A549 (cell line): ENCODE data around the gene AFG1L. TPM values are rescaled to one million over a fixed set of nuclear protein-coding genes. Genes with fewer than 3 reads are reported as not detected.
"Not testable (repeated sequence)": the region's sequence is repeated elsewhere in the genome, so short reads cannot be mapped to it uniquely, and the experiment has no call there.

Experiments
- ATAC-seq, 2 experiments: fragments of 200-7000 bp in 1 of 2; fragments of >200 bp in 1 of 2; cut with Nextera tagmentation in 1 of 2; cut with Tn5 transposase in 1 of 2; 3 replicates each; pipeline versions ENCODE4 v1.8.0 to v1.9.1; 2018 to 2020; ENCODE audit warnings: mild to moderate bottlenecking in 1 of 2, moderate library complexity in 1 of 2
- CTCF ChIA-PET: fragments of 300-600 bp; sonication (Branson Sonifier 250); formaldehyde crosslinking; extraction: SDS; loops from one replicate; lab custom pipeline; 2021; ENCODE audit warnings: antibody characterized with exemption, inconsistent platforms; lab: Yijun Ruan, JAX
- POLR2A ChIA-PET: fragments of 350-600 bp; formaldehyde crosslinking; extraction: SDS; loops from one replicate; lab custom pipeline; 2021; ENCODE audit warnings: antibody characterized with exemption, inconsistent platforms; lab: Yijun Ruan, JAX
- DNase-seq, 2 experiments: peaks; one replicate each; pipeline versions ENCODE4 v3.0.0 to v3.0.0-alpha.2; 2011 to 2016; ENCODE audit warnings: low read depth in 1 of 2, low spot score in 1 of 2
- FAIRE-seq: peaks from 2 replicates; lab custom pipeline; 2011; peaks lifted over from hg19 to GRCh38; lab: Jason Lieb, UNC
- H3K27ac ChIP-seq, 2 experiments: fragments of >200 bp; sonication (Bioruptor Twin); formaldehyde crosslinking; 3 replicates each; pipeline ENCODE4 v1.5.1; 2016 to 2017
- H3K4me1 ChIP-seq: fragments of >200 bp; sonication (Bioruptor Twin); formaldehyde crosslinking; 3 replicates; pipeline ENCODE4 v1.6.1; 2016
- H3K4me2 ChIP-seq: fragments of >200 bp; sonication (Bioruptor Twin); formaldehyde crosslinking; 3 replicates; pipeline ENCODE4 v1.6.1; 2016
- H3K4me3 ChIP-seq: fragments of >200 bp; sonication (Bioruptor Twin); formaldehyde crosslinking; 3 replicates; pipeline ENCODE4 v1.5.1; 2016
- H3K9me3 ChIP-seq: fragments of >200 bp; sonication (Bioruptor Twin); formaldehyde crosslinking; 3 replicates; pipeline ENCODE4 v1.6.1; 2016
- BCL3 ChIP-seq: fragments of >200 bp; sonication (Bioruptor Twin); formaldehyde crosslinking; IDR thresholded peaks from 3 replicates; pipeline ENCODE4 v1.6.1; 2016
- CBX2 ChIP-seq: fragments of 200-600 bp; sonication (generic); IDR thresholded peaks from 2 replicates; pipeline ENCODE4 v1.6.1; 2016; ENCODE audit warnings: low read depth, mild to moderate bottlenecking, borderline replicate concordance
- CHD4 ChIP-seq: fragments of 200-600 bp; sonication (generic); IDR thresholded peaks from 2 replicates; pipeline ENCODE4 v1.6.1; 2016; ENCODE audit warnings: antibody characterized with exemption, mild to moderate bottlenecking, borderline replicate concordance
- FOSB ChIP-seq: fragments of 250-450 bp; sonication (Bioruptor Pico); IDR thresholded peaks from 2 replicates; pipeline ENCODE4 v1.5.0; 2020; ENCODE audit warnings: mild to moderate bottlenecking, moderate library complexity
- HDAC2 ChIP-seq: fragments of 200-600 bp; sonication (generic); IDR thresholded peaks from 2 replicates; pipeline ENCODE4 v1.6.1; 2016
- HEYL ChIP-seq: fragments of 250-450 bp; sonication (Bioruptor Pico); IDR thresholded peaks from 2 replicates; pipeline ENCODE4 v1.8.0; 2021; ENCODE audit warnings: mild to moderate bottlenecking, moderate library complexity
- HOXB13 ChIP-seq: fragments of 250-450 bp; sonication (Bioruptor Pico); IDR thresholded peaks from 2 replicates; pipeline ENCODE4 v1.5.0; 2020; ENCODE audit warnings: low read depth, mild to moderate bottlenecking, moderate library complexity
- HOXB5 ChIP-seq: fragments of 250-450 bp; sonication (Bioruptor Pico); IDR thresholded peaks from 2 replicates; pipeline ENCODE4 v1.5.0; 2020; ENCODE audit warnings: mild to moderate bottlenecking, moderate library complexity
- JUN ChIP-seq, 2 experiments: fragments of >200 bp; sonication (Bioruptor Twin); formaldehyde crosslinking; IDR thresholded peaks; 2 replicates in 1 of 2; 3 replicates in 1 of 2; pipeline ENCODE4 v1.6.1; 2016 to 2017
- MAZ ChIP-seq: fragments of 150-350 bp; IDR thresholded peaks from 2 replicates; pipeline ENCODE4 v1.6.1; 2014; ENCODE audit warnings: antibody characterized with exemption, low read depth, low read length, borderline replicate concordance
- NR3C1 ChIP-seq: fragments of >200 bp; sonication (Bioruptor Twin); formaldehyde crosslinking; IDR thresholded peaks from 3 replicates; pipeline ENCODE4 v1.6.1; 2017
- PBX3 ChIP-seq: IDR thresholded peaks from 2 replicates; pipeline ENCODE4 v1.6.1; 2012
- WGBS: methylation state at CpG from one replicate; pipeline ENCODE4 v1.1.6; 2017; ENCODE audit errors: missing lambda C conversion rate; 5-methylcytosine and 5-hydroxymethylcytosine counted together
- polyA plus RNA-seq, 4 experiments: library from polyadenylated mRNA; depleted of rRNA in 3 of 4; stranded (reverse); fragments of >200 nt; fragmentation: RNase III in 1 of 4; extraction: RNeasy Plus Mini Kit Qiagen cat#74134 plus additional on column Dnase treatment in 1 of 4; gene quantifications; 2 replicates in 3 of 4; 3 replicates in 1 of 4; pipeline ENCODE4 v1.2.3, GENCODE V29; 2011 to 2017
- TF ChIP-seq, protein P1 (sequence below): fragments of >200 bp; sonication (Bioruptor Twin); formaldehyde crosslinking; IDR thresholded peaks from 2 replicates; pipeline ENCODE4 v1.6.1; 2016
- TF ChIP-seq, protein P2 (sequence below): IDR thresholded peaks from 2 replicates; pipeline ENCODE4 v1.6.1; 2012

AFG1L gene
- polyA plus RNA-seq, 2 of the 4 experiments (the other 2 are of a cell fraction): 1.3 to 2.3 TPM

- TF ChIP-seq CBX2: no peak
- TF ChIP-seq, all 56 proteins: peak for 0
These were observed 31.5 kb upstream of the AFG1L start (continued) for GRCh38 chr6:108263371-108263770.

- no peaks in the 10 kb centered on the region for H3K4me1 ChIP-seq
- no peak for FAIRE-seq
- TF ChIP-seq BCL3: no peak
- TF ChIP-seq CHD4: no peak
- no peak for TF ChIP-seq HDAC2
- TF ChIP-seq, protein P1, sequence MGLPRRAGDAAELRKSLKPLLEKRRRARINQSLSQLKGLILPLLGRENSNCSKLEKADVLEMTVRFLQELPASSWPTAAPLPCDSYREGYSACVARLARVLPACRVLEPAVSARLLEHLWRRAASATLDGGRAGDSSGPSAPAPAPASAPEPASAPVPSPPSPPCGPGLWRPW: no peak
- no peak for TF ChIP-seq PBX3
- no peak for TF ChIP-seq HOXB5 (CRISPR knock-in tag)
- TF ChIP-seq HOXB13: no peak
- TF ChIP-seq, protein P2, sequence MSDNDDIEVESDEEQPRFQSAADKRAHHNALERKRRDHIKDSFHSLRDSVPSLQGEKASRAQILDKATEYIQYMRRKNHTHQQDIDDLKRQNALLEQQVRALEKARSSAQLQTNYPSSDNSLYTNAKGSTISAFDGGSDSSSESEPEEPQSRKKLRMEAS: no peak
- no peak for TF ChIP-seq HEYL (CRISPR knock-in tag)
- no peak for TF ChIP-seq FOSB
- TF ChIP-seq JUN (IDR thresholded peaks at IDR 0.05): no peak
- H3K9me3 ChIP-seq: no peaks in the 10 kb centered on the region
- ATAC-seq: no peak
- H3K27ac ChIP-seq: no peak overlapping the region
- no peak for DNase-seq
- H3K4me2 ChIP-seq: no peak overlapping the region
- no peak overlapping the region for H3K4me3 ChIP-seq
- CTCF ChIA-PET: interaction anchor here (0.9 kb wide), 1 partner anchor 13 kb away, joined by 3 read pairs; no protein-coding TSS in a partner anchor
- POLR2A ChIA-PET: no interaction called here
- 79% methylated on average over 3 of the region's 3 CpGs for WGBS
These were observed 26.0 kb upstream of the AFG1L start for GRCh38 chr6:108268845-108269244.

- H3K4me3 ChIP-seq, ATAC-seq, H3K4me1 ChIP-seq, H3K9me3 ChIP-seq, H3K27ac ChIP-seq, H3K4me2 ChIP-seq, FAIRE-seq, DNase-seq, POLR2A ChIA-PET, CTCF ChIA-PET: not testable (repeated sequence)
- no CpG with 5 or more reads among the region's 31 CpGs for WGBS
These were observed 24.9 kb upstream of the AFG1L start for GRCh38 chr6:108269955-108270354.

GRCh38 chr6:108274546-108274945 lies 20.3 kb upstream of the AFG1L start:
- Histone ChIP-seq H3K4me1 (no peaks in the 10 kb centered on the region), H3K27ac (no peak overlapping the region), H3K9me3 (no peaks in the 10 kb centered on the region), H3K4me2 (no peak overlapping the region), H3K4me3 (no peak overlapping the region)
- ChIA-PET POLR2A (no interaction called here), CTCF (interaction anchor here (1.6 kb wide), 1 partner anchor 9 kb away, joined by 4 read pairs; no protein-coding TSS in a partner anchor)
- WGBS: 41% methylated on average over 2 of the region's 2 CpGs
- DNase-seq: no peak
- no peak for ATAC-seq
- no peak for FAIRE-seq
- no peak for TF ChIP-seq MAZ

DNA sequence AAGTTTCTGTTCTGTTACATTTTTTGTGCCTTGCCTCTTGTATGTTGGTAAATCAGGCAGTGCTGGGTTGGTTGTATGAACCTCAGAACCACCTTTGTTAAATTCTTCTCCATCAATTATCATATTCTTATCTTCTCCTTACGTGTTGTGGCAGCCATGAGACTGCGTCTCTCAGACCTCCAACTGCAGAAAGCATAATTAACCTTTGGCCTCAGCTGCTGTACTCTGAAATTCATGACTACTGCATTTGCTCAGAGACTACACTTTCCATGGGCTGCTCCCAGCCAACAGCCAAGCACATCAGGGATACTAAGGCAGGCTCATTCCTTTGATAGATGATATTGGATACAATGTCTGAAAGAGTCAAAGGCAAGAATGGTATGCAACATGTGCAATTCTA lies 18.9 kb upstream of the AFG1L start:
- no peak overlapping the region for H3K27ac ChIP-seq
- no peaks in the 10 kb centered on the region for H3K9me3 ChIP-seq
- ATAC-seq (no peak), FAIRE-seq (no peak), DNase-seq (no peak)
- POLR2A ChIA-PET: no interaction called here
- no peaks in the 10 kb centered on the region for H3K4me1 ChIP-seq
- WGBS: 88% methylated on average over 2 of the region's 2 CpGs
- H3K4me3 ChIP-seq: no peak overlapping the region
- H3K4me2 ChIP-seq: no peak overlapping the region
- no peak for TF ChIP-seq NR3C1
- no peak for TF ChIP-seq MAZ
- TF ChIP-seq, all 56 proteins: peak for 0
- CTCF ChIA-PET: no interaction called here
